Keratinocyte (primary cell): ENCODE data around the gene PHAF1.

Experiments
- EZH2 ChIP-seq: IDR thresholded peaks from one replicate; pipeline ENCODE4 v1.6.1; 2012; ENCODE audit warnings: inconsistent platforms, mild to moderate bottlenecking, low read length, moderate library complexity
- TF ChIP-seq, protein P1 (sequence below), 3 experiments: IDR thresholded peaks in 1 of 3; conservative IDR thresholded peaks in 1 of 3; optimal IDR thresholded peaks in 1 of 3; 2 replicates in 2 of 3; 3 replicates in 1 of 3; pipeline versions ENCODE3 to v1.5.1; 2011; ENCODE audit warnings: low read length in 3 of 3, mild to moderate bottlenecking in 3 of 3, moderate library complexity in 2 of 3, control low read depth in 1 of 3, inconsistent platforms in 1 of 3; ENCODE audit not compliant: insufficient read depth in 2 of 3; ENCODE audit errors: extremely low read depth in 1 of 3

DNA sequence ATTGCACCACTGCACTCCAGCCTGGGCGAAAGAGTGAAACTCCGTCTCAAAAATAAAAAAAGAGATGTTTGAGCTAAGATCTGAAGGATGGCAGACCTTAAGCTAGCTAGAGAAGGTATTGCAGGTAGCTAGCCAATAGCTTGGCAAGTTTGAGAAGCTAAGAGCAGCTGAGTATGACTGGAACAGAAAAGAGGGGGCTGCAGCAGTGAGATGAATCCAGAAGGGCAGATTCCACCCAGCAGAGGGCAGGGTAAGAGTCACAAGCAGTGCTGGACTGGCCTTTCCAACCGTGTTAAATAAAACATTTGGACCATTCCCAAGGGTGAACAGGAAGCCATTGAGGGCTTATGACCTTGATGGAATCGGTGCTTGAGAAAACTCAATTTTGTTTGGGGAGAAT lies 5.7 kb upstream of the PHAF1 start:
- TF ChIP-seq, protein P1, sequence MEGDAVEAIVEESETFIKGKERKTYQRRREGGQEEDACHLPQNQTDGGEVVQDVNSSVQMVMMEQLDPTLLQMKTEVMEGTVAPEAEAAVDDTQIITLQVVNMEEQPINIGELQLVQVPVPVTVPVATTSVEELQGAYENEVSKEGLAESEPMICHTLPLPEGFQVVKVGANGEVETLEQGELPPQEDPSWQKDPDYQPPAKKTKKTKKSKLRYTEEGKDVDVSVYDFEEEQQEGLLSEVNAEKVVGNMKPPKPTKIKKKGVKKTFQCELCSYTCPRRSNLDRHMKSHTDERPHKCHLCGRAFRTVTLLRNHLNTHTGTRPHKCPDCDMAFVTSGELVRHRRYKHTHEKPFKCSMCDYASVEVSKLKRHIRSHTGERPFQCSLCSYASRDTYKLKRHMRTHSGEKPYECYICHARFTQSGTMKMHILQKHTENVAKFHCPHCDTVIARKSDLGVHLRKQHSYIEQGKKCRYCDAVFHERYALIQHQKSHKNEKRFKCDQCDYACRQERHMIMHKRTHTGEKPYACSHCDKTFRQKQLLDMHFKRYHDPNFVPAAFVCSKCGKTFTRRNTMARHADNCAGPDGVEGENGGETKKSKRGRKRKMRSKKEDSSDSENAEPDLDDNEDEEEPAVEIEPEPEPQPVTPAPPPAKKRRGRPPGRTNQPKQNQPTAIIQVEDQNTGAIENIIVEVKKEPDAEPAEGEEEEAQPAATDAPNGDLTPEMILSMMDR (optimal IDR thresholded peaks at IDR 0.05 in 1 of 3, IDR thresholded peaks at IDR 0.05 in 1 of 3, conservative IDR thresholded peaks at IDR 0.05 in 1 of 3; ENCODE audit: extremely low read depth in 1 of 3, insufficient read depth in 2 of 3, low read length in 3 of 3), result peak; percentile 33 to 60 (median 34)
- TF ChIP-seq EZH2, result no peak
